ENCODE results near the gene KCNJ6.

DNA sequence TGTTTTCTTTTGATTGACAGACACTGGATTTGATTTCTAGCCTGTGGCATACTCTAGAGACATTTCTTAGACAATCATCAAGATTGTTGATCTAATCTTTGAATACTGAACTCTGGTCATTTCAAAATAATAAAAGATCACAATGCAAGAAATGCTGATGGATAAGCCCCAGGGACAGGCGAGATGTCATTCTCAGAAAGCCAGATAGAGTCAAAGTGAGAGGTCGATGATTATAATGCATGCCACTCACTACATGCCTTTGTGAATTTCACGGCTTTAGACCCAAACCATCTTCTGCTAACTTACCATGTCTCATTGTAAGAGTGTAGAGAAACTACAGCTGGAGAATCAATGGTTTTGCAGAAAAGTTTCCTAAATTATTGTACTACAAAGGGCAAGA is 292.6 kb downstream of the KCNJ6 start:
- TF ChIP-seq, protein P1, sequence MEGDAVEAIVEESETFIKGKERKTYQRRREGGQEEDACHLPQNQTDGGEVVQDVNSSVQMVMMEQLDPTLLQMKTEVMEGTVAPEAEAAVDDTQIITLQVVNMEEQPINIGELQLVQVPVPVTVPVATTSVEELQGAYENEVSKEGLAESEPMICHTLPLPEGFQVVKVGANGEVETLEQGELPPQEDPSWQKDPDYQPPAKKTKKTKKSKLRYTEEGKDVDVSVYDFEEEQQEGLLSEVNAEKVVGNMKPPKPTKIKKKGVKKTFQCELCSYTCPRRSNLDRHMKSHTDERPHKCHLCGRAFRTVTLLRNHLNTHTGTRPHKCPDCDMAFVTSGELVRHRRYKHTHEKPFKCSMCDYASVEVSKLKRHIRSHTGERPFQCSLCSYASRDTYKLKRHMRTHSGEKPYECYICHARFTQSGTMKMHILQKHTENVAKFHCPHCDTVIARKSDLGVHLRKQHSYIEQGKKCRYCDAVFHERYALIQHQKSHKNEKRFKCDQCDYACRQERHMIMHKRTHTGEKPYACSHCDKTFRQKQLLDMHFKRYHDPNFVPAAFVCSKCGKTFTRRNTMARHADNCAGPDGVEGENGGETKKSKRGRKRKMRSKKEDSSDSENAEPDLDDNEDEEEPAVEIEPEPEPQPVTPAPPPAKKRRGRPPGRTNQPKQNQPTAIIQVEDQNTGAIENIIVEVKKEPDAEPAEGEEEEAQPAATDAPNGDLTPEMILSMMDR (IDR thresholded peaks at IDR 0.05), result no peak
- no peak for TF ChIP-seq POLR2A (IDR thresholded peaks at IDR 0.05)

Data from testis (tissue), 2 donors.